A549 (cell line): ENCODE data around the gene RFC4. TPM values are rescaled to one million over a fixed set of nuclear protein-coding genes. Genes with fewer than 3 reads are reported as not detected.
"Not testable (repeated sequence)": the region's sequence is repeated elsewhere in the genome, so short reads cannot be mapped to it uniquely, and the experiment has no call there.

Experiments
- ATAC-seq, 2 experiments: fragments of 200-7000 bp in 1 of 2; fragments of >200 bp in 1 of 2; cut with Nextera tagmentation in 1 of 2; cut with Tn5 transposase in 1 of 2; 3 replicates each; pipeline versions ENCODE4 v1.8.0 to v1.9.1; 2018 to 2020; ENCODE audit warnings: mild to moderate bottlenecking in 1 of 2, moderate library complexity in 1 of 2
- CTCF ChIA-PET: fragments of 300-600 bp; sonication (Branson Sonifier 250); formaldehyde crosslinking; extraction: SDS; loops from one replicate; lab custom pipeline; 2021; ENCODE audit warnings: antibody characterized with exemption, inconsistent platforms; lab: Yijun Ruan, JAX
- POLR2A ChIA-PET: fragments of 350-600 bp; formaldehyde crosslinking; extraction: SDS; loops from one replicate; lab custom pipeline; 2021; ENCODE audit warnings: antibody characterized with exemption, inconsistent platforms; lab: Yijun Ruan, JAX
- DNase-seq, 2 experiments: peaks; one replicate each; pipeline versions ENCODE4 v3.0.0 to v3.0.0-alpha.2; 2011 to 2016; ENCODE audit warnings: low read depth in 1 of 2, low spot score in 1 of 2
- FAIRE-seq: peaks from 2 replicates; lab custom pipeline; 2011; peaks lifted over from hg19 to GRCh38; lab: Jason Lieb, UNC
- H3K27ac ChIP-seq, 2 experiments: fragments of >200 bp; sonication (Bioruptor Twin); formaldehyde crosslinking; 3 replicates each; pipeline ENCODE4 v1.5.1; 2016 to 2017
- H3K4me1 ChIP-seq: fragments of >200 bp; sonication (Bioruptor Twin); formaldehyde crosslinking; 3 replicates; pipeline ENCODE4 v1.6.1; 2016
- H3K4me2 ChIP-seq: fragments of >200 bp; sonication (Bioruptor Twin); formaldehyde crosslinking; 3 replicates; pipeline ENCODE4 v1.6.1; 2016
- H3K4me3 ChIP-seq: fragments of >200 bp; sonication (Bioruptor Twin); formaldehyde crosslinking; 3 replicates; pipeline ENCODE4 v1.5.1; 2016
- H3K9me3 ChIP-seq: fragments of >200 bp; sonication (Bioruptor Twin); formaldehyde crosslinking; 3 replicates; pipeline ENCODE4 v1.6.1; 2016
- BCL3 ChIP-seq: fragments of >200 bp; sonication (Bioruptor Twin); formaldehyde crosslinking; IDR thresholded peaks from 3 replicates; pipeline ENCODE4 v1.6.1; 2016
- BHLHE40 ChIP-seq: IDR thresholded peaks from 2 replicates; pipeline ENCODE4 v1.6.1; 2012; ENCODE audit warnings: low read depth, low read length, inconsistent platforms
- CHD4 ChIP-seq: fragments of 200-600 bp; sonication (generic); IDR thresholded peaks from 2 replicates; pipeline ENCODE4 v1.6.1; 2016; ENCODE audit warnings: antibody characterized with exemption, mild to moderate bottlenecking, borderline replicate concordance
- CTCF ChIP-seq: fragments of >200 bp; sonication (Bioruptor Twin); formaldehyde crosslinking; IDR thresholded peaks from 3 replicates; pipeline ENCODE4 v1.5.1; 2016
- HOXB13 ChIP-seq: fragments of 250-450 bp; sonication (Bioruptor Pico); IDR thresholded peaks from 2 replicates; pipeline ENCODE4 v1.5.0; 2020; ENCODE audit warnings: low read depth, mild to moderate bottlenecking, moderate library complexity
- KDM5A ChIP-seq: fragments of 200-600 bp; sonication (generic); IDR thresholded peaks from 2 replicates; pipeline ENCODE4 v1.6.1; 2016; ENCODE audit warnings: antibody characterized with exemption, mild to moderate bottlenecking
- MAFK ChIP-seq: fragments of 450-650 bp; IDR thresholded peaks from 2 replicates; pipeline ENCODE4 v1.6.1; 2014; ENCODE audit not compliant: partially characterized antibody
- NFE2L2 ChIP-seq: fragments of 150-350 bp; conservative IDR thresholded peaks from 2 replicates; pipeline ENCODE4 v1.6.1; 2014; ENCODE audit warnings: low read length
- POLR2A ChIP-seq: IDR thresholded peaks from 2 replicates; pipeline ENCODE4 v1.6.1; 2012; ENCODE audit warnings: mild to moderate bottlenecking, low read length
- RAD21 ChIP-seq, 2 experiments: fragments of >200 bp in 1 of 2; sonication (Bioruptor Twin) in 1 of 2; formaldehyde crosslinking in 1 of 2; IDR thresholded peaks in 1 of 2; conservative IDR thresholded peaks in 1 of 2; 2 replicates in 1 of 2; 3 replicates in 1 of 2; pipeline ENCODE4 v1.6.1; 2012 to 2018; ENCODE audit warnings: inconsistent platforms in 1 of 2
- RCOR1 ChIP-seq: fragments of 150-350 bp; IDR thresholded peaks from 2 replicates; pipeline ENCODE4 v1.6.1; 2014; ENCODE audit warnings: antibody characterized with exemption, low read length, low read depth
- RFX5 ChIP-seq: fragments of 450-650 bp; IDR thresholded peaks from 2 replicates; pipeline ENCODE4 v1.7.1; 2014; ENCODE audit warnings: antibody characterized with exemption, mild to moderate bottlenecking, moderate library complexity
- SMC3 ChIP-seq: fragments of >200 bp; sonication (Bioruptor Twin); formaldehyde crosslinking; IDR thresholded peaks from 3 replicates; pipeline ENCODE4 v1.6.1; 2018; ENCODE audit warnings: inconsistent platforms
- ZNF302 ChIP-seq: fragments of 250-450 bp; sonication (Bioruptor Pico); IDR thresholded peaks from 2 replicates; pipeline ENCODE4 v1.9.0; 2021; ENCODE audit warnings: inconsistent platforms, mild to moderate bottlenecking, moderate library complexity
- WGBS: methylation state at CpG from one replicate; pipeline ENCODE4 v1.1.6; 2017; ENCODE audit errors: missing lambda C conversion rate; 5-methylcytosine and 5-hydroxymethylcytosine counted together
- polyA plus RNA-seq, 4 experiments: library from polyadenylated mRNA; depleted of rRNA in 3 of 4; stranded (reverse); fragments of >200 nt; fragmentation: RNase III in 1 of 4; extraction: RNeasy Plus Mini Kit Qiagen cat#74134 plus additional on column Dnase treatment in 1 of 4; gene quantifications; 2 replicates in 3 of 4; 3 replicates in 1 of 4; pipeline ENCODE4 v1.2.3, GENCODE V29; 2011 to 2017
- TF ChIP-seq, protein P1 (sequence below): fragments of 450-650 bp; IDR thresholded peaks from 2 replicates; pipeline ENCODE4 v1.6.1; 2014; ENCODE audit warnings: antibody characterized with exemption
- TF ChIP-seq, protein P2 (sequence below): fragments of 150-350 bp; IDR thresholded peaks from 2 replicates; pipeline ENCODE4 v1.6.1; 2014; ENCODE audit warnings: low read depth, mild to moderate bottlenecking, low read length

Gene RFC4
- polyA plus RNA-seq, 2 of the 4 experiments (the other 2 are of a cell fraction) = 40.6 to 68.8 TPM

GRCh38 chr3:186852994-186853393 is 46.7 kb upstream of the RFC4 start (continued):
- TF ChIP-seq HOXB13 (no peak), RFX5 (no peak), CHD4 (no peak), KDM5A (no peak)

- H3K4me2 ChIP-seq, FAIRE-seq, H3K27ac ChIP-seq, H3K4me3 ChIP-seq, ATAC-seq, H3K9me3 ChIP-seq, H3K4me1 ChIP-seq, POLR2A ChIA-PET, DNase-seq: not testable (repeated sequence)
- WGBS = 87% methylated on average over 3 of the region's 3 CpGs
- CTCF ChIA-PET = interaction anchor here (1.3 to 4.0 kb wide), 2 partner anchors 312 to 346 kb away, joined by 3 to 85 read pairs; partner anchors contain the start of gene RTP1
Observed at GRCh38 chr3:186851835-186852234, 45.6 kb upstream of the RFC4 start.

GRCh38 chr3:186849374-186849975 is 43.2 kb upstream of the RFC4 start:
- TF ChIP-seq SMC3 (peak; percentile 71), RAD21 (conservative IDR thresholded peaks at IDR 0.05 in 1 of 2, IDR thresholded peaks at IDR 0.05 in 1 of 2) (peak; percentile 70 to 77), CTCF (peak; percentile 61)
- TF ChIP-seq, protein P1, sequence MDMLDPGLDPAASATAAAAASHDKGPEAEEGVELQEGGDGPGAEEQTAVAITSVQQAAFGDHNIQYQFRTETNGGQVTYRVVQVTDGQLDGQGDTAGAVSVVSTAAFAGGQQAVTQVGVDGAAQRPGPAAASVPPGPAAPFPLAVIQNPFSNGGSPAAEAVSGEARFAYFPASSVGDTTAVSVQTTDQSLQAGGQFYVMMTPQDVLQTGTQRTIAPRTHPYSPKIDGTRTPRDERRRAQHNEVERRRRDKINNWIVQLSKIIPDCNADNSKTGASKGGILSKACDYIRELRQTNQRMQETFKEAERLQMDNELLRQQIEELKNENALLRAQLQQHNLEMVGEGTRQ = no peak
- TF ChIP-seq, protein P2, sequence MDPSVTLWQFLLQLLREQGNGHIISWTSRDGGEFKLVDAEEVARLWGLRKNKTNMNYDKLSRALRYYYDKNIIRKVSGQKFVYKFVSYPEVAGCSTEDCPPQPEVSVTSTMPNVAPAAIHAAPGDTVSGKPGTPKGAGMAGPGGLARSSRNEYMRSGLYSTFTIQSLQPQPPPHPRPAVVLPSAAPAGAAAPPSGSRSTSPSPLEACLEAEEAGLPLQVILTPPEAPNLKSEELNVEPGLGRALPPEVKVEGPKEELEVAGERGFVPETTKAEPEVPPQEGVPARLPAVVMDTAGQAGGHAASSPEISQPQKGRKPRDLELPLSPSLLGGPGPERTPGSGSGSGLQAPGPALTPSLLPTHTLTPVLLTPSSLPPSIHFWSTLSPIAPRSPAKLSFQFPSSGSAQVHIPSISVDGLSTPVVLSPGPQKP = no peak
- ChIA-PET POLR2A (interaction anchor here (0.5 to 1.2 kb wide), 3 partner anchors 290 to 889 kb away, joined by 3 to 6 read pairs (median 5); partner anchors contain the start of gene RPL39L), CTCF (interaction anchor here (0.6 to 4.0 kb wide), 39 partner anchors 8 to 833 kb away, joined by 3 to 85 read pairs (median 4); partner anchors contain the start of genes RPL39L and ST6GAL1)
- Histone ChIP-seq H3K4me1 (no peaks in the 10 kb centered on the region), H3K9me3 (no peaks in the 10 kb centered on the region), H3K4me2 (no peak overlapping the region), H3K4me3 (no peak overlapping the region), H3K27ac (no peak overlapping the region)
- FAIRE-seq = no peak
- WGBS = 0% methylated on average over 1 of the region's 1 CpG
- DNase-seq = peak; percentile 28 to 42
- peak in 1 of 2 experiments; percentile 79; a peak in 3 of 6 replicates for ATAC-seq

- H3K9me3 ChIP-seq = no peaks in the 10 kb centered on the region
- ChIA-PET CTCF (interaction anchor here (1.0 to 1.6 kb wide), 3 partner anchors 85 to 317 kb away, joined by 3 to 7 read pairs (median 3); no protein-coding TSS in a partner anchor), POLR2A (no interaction called here)
- no peak overlapping the region for H3K4me2 ChIP-seq
- no peak for TF ChIP-seq RCOR1
- no peak for TF ChIP-seq SMC3
- no peak for TF ChIP-seq NFE2L2
- TF ChIP-seq BCL3 = no peak
- no peak for TF ChIP-seq ZNF302 (CRISPR knock-in tag)
- TF ChIP-seq POLR2A = no peak
- TF ChIP-seq MAFK = no peak
- TF ChIP-seq BHLHE40 = no peak
- no peak for ATAC-seq
- H3K4me3 ChIP-seq = no peak overlapping the region
- DNase-seq = no peak
- no peak overlapping the region for H3K27ac ChIP-seq
- no peaks in the 10 kb centered on the region for H3K4me1 ChIP-seq
- 48% methylated on average over 2 of the region's 2 CpGs for WGBS
- FAIRE-seq = no peak
Observed at GRCh38 chr3:186847437-186847836, 41.2 kb upstream of the RFC4 start.
